Hepatocyte (in vitro differentiated cells): Measurements from ENCODE around the gene KIAA1217. TPM values are rescaled to one million over a fixed set of nuclear protein-coding genes. Genes with fewer than 3 reads are reported as not detected.

ENCODE experiments used
- DNase-seq: peaks from one replicate; pipeline ENCODE4 v3.0.0-alpha.2; 2016; ENCODE audit warnings: low spot score
- H2AFZ ChIP-seq: fragments of 200-600 bp; sonication (generic); 2 replicates; pipeline ENCODE4 v1.6.0; 2016; ENCODE audit warnings: antibody characterized with exemption, mild to moderate bottlenecking
- H3K27ac ChIP-seq: fragments of 200-600 bp; sonication (generic); 2 replicates; pipeline ENCODE4 v1.5.1; 2016; ENCODE audit warnings: mild to moderate bottlenecking
- H3K27me3 ChIP-seq: fragments of 200-600 bp; sonication (generic); 2 replicates; pipeline ENCODE4 v1.6.1; 2016
- H3K36me3 ChIP-seq: fragments of 200-600 bp; sonication (generic); replicated peaks from 2 replicates; pipeline ENCODE4 v1.5.1; 2016; ENCODE audit warnings: low read depth; ENCODE audit not compliant: insufficient read depth
- H3K4me1 ChIP-seq: fragments of 200-600 bp; sonication (generic); 2 replicates; pipeline ENCODE4 v1.5.1; 2016; ENCODE audit warnings: mild to moderate bottlenecking, moderate library complexity; ENCODE audit not compliant: insufficient read depth
- H3K4me2 ChIP-seq: fragments of 200-600 bp; sonication (generic); 2 replicates; pipeline ENCODE4 v1.6.0; 2016
- H3K4me3 ChIP-seq: fragments of 200-600 bp; sonication (generic); 2 replicates; pipeline ENCODE4 v1.5.1; 2016; ENCODE audit warnings: mild to moderate bottlenecking
- H3K79me2 ChIP-seq: fragments of 200-600 bp; sonication (generic); 2 replicates; pipeline ENCODE4 v1.6.0; 2017; ENCODE audit warnings: mild to moderate bottlenecking
- H3K9me2 ChIP-seq: fragments of 200-600 bp; sonication (generic); replicated peaks from 2 replicates; pipeline ENCODE4 v1.6.0; 2017; ENCODE audit warnings: mild to moderate bottlenecking; ENCODE audit not compliant: insufficient read depth
- H3K9me3 ChIP-seq: fragments of 200-600 bp; sonication (generic); 2 replicates; pipeline ENCODE4 v1.5.1; 2016; ENCODE audit warnings: low read depth, mild to moderate bottlenecking
- H4K20me1 ChIP-seq: fragments of 200-600 bp; sonication (generic); 2 replicates; pipeline ENCODE4 v1.6.0; 2016; ENCODE audit warnings: mild to moderate bottlenecking; ENCODE audit not compliant: insufficient read depth, poor library complexity, severe bottlenecking
- EZH2 ChIP-seq: fragments of 200-600 bp; sonication (generic); IDR thresholded peaks from 2 replicates; pipeline ENCODE4 v1.6.1; 2016; ENCODE audit warnings: antibody characterized with exemption, mild to moderate bottlenecking, borderline replicate concordance
- EZH2phosphoT487 ChIP-seq: fragments of 200-600 bp; sonication (generic); IDR thresholded peaks from one replicate; pipeline ENCODE4 v1.6.1; 2018; ENCODE audit warnings: antibody characterized with exemption, mild to moderate bottlenecking, low read depth, moderate library complexity; ENCODE audit not compliant: unreplicated experiment, severe bottlenecking
- WGBS: methylation state at CpG from one replicate; pipeline ENCODE4 v1.1.6; 2016; ENCODE audit warnings: low lambda C conversion rate; ENCODE audit errors: missing lambda C conversion rate; 5-methylcytosine and 5-hydroxymethylcytosine counted together
- polyA plus RNA-seq: library from polyadenylated mRNA; unstranded; fragments of >200 nt; fragmentation: Nextera tagmentation; extraction: Ambion mirVana; gene quantifications from 2 replicates; pipeline ENCODE4 v1.2.1, GENCODE V29; 2016
- total RNA-seq: library from RNA; depleted of rRNA; stranded (reverse); fragments of >200 nt; gene quantifications from 2 replicates; pipeline ENCODE4 v1.2.3, GENCODE V29; 2014
- TF ChIP-seq, protein P1 (sequence below): fragments of 200-600 bp; sonication (generic); IDR thresholded peaks from 2 replicates; pipeline ENCODE4 v1.5.1; 2016; ENCODE audit warnings: antibody characterized with exemption, mild to moderate bottlenecking; ENCODE audit not compliant: poor library complexity

Gene KIAA1217
- total and polyA plus RNA-seq, 2 experiments from 2014 or later: 31.6 to 33.2 TPM

DNA sequence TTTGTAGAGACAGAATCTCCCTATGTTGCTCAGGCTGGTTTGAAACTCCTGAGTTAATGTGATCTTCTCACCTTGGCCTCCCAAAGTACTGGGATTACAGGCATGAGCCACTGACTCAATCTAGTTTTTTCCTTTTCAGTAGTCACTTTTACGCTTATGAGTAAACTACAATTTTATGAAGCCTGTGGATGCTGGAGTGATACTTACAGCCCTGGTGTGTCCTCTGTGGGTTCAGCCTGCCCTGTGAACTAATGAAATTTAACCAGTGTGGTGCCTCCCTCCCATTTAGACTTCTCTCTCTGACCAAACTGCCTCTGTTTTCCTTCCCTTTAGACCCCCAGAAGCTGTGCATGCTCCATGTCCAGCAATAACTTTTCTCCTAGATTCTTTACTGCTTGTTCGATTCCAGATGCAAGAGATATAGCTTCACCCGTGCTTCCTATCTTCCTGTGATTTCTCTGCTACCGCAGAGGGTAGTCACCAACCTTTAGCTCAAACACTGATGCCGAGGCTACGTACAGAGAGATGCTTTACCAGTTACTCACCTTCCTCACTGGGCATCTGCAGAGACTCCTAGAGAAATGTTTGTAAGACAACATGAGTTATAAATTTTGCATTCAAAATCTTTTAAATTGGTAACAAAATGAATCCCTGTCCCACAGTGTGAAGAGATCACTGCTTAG, 90.8 kb downstream of the KIAA1217 start:
- no peaks in the 10 kb centered on the region for H3K9me2 ChIP-seq
- H3K4me1 ChIP-seq: no peaks in the 10 kb centered on the region
- no peak overlapping the region for H3K27ac ChIP-seq
- no peak overlapping the region for H3K4me3 ChIP-seq
- H3K9me3 ChIP-seq: no peaks in the 10 kb centered on the region
- H3K4me2 ChIP-seq: no peak overlapping the region
- peaks cover 52% of the 10 kb centered on the region for H3K79me2 ChIP-seq
- WGBS: 81% methylated on average over 6 of the region's 6 CpGs
- no peak overlapping the region for H2AFZ ChIP-seq
- no peaks in the 10 kb centered on the region for H3K36me3 ChIP-seq
- H4K20me1 ChIP-seq: peaks cover 6% of the 10 kb centered on the region
- no peak for DNase-seq
- no peak for TF ChIP-seq EZH2phosphoT487
- TF ChIP-seq, protein P1, sequence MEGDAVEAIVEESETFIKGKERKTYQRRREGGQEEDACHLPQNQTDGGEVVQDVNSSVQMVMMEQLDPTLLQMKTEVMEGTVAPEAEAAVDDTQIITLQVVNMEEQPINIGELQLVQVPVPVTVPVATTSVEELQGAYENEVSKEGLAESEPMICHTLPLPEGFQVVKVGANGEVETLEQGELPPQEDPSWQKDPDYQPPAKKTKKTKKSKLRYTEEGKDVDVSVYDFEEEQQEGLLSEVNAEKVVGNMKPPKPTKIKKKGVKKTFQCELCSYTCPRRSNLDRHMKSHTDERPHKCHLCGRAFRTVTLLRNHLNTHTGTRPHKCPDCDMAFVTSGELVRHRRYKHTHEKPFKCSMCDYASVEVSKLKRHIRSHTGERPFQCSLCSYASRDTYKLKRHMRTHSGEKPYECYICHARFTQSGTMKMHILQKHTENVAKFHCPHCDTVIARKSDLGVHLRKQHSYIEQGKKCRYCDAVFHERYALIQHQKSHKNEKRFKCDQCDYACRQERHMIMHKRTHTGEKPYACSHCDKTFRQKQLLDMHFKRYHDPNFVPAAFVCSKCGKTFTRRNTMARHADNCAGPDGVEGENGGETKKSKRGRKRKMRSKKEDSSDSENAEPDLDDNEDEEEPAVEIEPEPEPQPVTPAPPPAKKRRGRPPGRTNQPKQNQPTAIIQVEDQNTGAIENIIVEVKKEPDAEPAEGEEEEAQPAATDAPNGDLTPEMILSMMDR: no peak
- TF ChIP-seq EZH2: no peak
- no peaks in the 10 kb centered on the region for H3K27me3 ChIP-seq

DNA sequence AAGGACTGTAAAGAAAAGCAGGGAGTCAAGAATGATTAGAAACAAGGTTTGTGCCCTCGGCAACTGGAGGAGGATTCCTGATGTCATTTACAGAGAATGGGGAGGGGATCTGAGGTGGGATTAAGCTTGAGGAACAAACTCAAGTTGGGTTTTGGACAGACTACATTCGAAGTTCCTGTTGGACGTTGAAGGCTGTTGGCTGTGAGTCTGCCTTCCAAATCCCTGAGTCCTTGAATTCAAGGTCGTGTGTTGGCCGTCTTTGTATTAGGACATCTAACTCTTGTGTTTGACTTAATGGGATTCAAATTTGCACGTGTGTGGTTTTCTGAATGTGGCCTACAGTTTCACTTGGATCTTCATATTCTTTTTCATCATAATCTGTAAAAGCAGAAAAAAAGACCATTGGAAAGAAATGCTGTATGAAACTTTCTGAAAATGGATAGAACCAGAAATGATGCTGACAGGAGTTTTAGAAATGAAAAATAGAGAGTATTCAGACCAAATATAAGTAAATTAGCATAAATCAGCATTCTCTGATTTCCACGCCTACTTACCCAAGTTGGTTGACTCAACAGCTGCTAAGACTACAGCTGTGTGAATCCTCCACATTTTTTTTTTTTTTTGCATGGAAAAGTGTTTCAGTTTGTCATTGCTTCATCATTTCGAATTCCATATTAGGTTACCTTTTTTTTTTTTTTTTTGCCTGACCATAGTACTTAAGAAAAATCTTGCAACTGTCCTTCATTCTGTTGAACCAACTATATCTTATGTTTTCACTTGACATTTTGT, 94.8 kb downstream of the KIAA1217 start:
- H3K27me3 ChIP-seq: no peaks in the 10 kb centered on the region
- DNase-seq: no peak
- no peak overlapping the region for H3K4me3 ChIP-seq
- H3K79me2 ChIP-seq: peaks cover 59% of the 10 kb centered on the region
- H3K36me3 ChIP-seq: no peaks in the 10 kb centered on the region
- no peak overlapping the region for H2AFZ ChIP-seq
- H3K4me1 ChIP-seq: peaks cover 8% of the 10 kb centered on the region
- no peak overlapping the region for H3K4me2 ChIP-seq
- H3K9me3 ChIP-seq: no peaks in the 10 kb centered on the region
- no peak for TF ChIP-seq EZH2
- TF ChIP-seq, protein P1: no peak
- 78% methylated on average over 8 of the region's 8 CpGs for WGBS
- no peaks in the 10 kb centered on the region for H3K9me2 ChIP-seq
- H4K20me1 ChIP-seq: peaks cover 6% of the 10 kb centered on the region
- no peak overlapping the region for H3K27ac ChIP-seq

DNA sequence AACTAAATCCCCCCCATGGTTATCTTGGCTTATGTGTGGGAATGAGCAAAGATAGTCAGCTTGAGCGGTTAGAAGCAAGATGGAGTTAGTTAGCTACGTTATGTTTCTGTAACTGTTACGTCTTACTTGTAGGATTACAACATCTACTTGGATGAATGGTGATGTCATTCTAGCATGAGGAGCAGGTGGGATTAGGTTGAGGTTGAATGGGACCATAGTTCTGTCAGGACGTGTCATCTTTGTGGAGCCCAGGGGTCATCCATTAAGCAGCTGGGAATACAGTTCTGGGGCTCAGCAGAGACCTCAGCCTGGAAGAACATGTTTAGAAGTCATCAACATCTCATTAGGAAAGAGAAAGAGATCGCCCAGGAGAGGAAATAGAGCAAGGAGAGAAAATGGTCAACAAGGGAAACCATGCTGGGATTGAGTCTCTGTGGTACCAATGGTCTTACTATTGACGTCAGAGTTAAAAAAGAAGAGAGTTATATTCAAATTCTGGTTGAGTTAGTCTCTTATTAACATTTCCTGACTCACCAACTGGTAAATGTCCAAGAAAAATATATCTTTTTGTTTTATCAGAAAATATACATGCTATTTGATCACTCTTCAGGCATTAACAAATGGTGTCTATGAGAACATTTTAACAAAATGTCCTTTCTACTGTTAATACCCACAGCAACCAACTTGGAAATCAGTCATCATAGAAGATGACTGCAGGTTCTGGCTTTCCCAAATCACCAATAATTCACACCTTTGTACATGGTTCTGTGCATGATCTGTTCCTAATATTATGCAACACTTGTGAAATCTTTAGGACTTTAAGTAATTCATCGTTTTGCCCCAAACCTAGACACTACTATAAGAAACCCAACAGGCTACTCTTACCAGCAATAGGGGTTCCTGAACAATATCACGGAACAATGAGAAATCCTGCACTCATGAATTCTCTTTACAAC, 96.9 kb downstream of the KIAA1217 start:
- TF ChIP-seq, protein P1: no peak
- TF ChIP-seq EZH2 (no peak), EZH2phosphoT487 (no peak)
- Histone ChIP-seq H2AFZ (no peak overlapping the region), H3K27ac (no peak overlapping the region), H3K36me3 (no peaks in the 10 kb centered on the region), H3K79me2 (peaks cover 46% of the 10 kb centered on the region), H3K4me3 (no peak overlapping the region), H3K4me1 (peaks cover 8% of the 10 kb centered on the region), H3K27me3 (no peaks in the 10 kb centered on the region), H3K9me2 (no peaks in the 10 kb centered on the region), H4K20me1 (peaks cover 6% of the 10 kb centered on the region), H3K4me2 (no peak overlapping the region), H3K9me3 (no peaks in the 10 kb centered on the region)
- no peak for DNase-seq
- WGBS: 96% methylated on average over 8 of the region's 8 CpGs
